ENCODE results near the gene POLR3H. TPM values are rescaled to one million over a fixed set of nuclear protein-coding genes. Genes with fewer than 3 reads are reported as not detected.

The POLR3H gene
- total and polyA plus RNA-seq, 2 donors (not counting 1 experiment from before 2014, with no cell fraction given), result 12.4 to 32.1 TPM

GRCh38 chr22:41517172-41518047 lies 26.9 kb downstream of the POLR3H start:
- Histone ChIP-seq H4K20me1 (ENCODE audit: control insufficient read depth, insufficient read depth, low read length, poor library complexity, severe bottlenecking) (peaks cover 2% of the 10 kb centered on the region), H3K79me2 (ENCODE audit: control insufficient read depth, insufficient read depth, low read length) (peaks cover 15% of the 10 kb centered on the region), H3K9me3 (ENCODE audit: control extremely low read depth in 1 of 3, control insufficient read depth in 2 of 3, insufficient read depth in 1 of 3, low read length in 2 of 3) (no peaks in the 10 kb centered on the region), H3K27me3 (replicated peaks in 1 of 4; ENCODE audit: control extremely low read depth in 1 of 4, control insufficient read depth in 3 of 4, insufficient read depth in 4 of 4, low read length in 3 of 4) (no peaks in the 10 kb centered on the region), H3K4me1 (ENCODE audit: control insufficient read depth in 2 of 2, insufficient read depth in 2 of 2, low read length in 2 of 2) (no peaks in the 10 kb centered on the region), H3K4me3 (ENCODE audit: control extremely low read depth in 1 of 5, extremely low read depth in 1 of 5, insufficient read depth in 1 of 5, low read depth in 2 of 5, low read length in 4 of 5) (no peak overlapping the region), H3K27ac (ENCODE audit: low read length in 2 of 2) (no peak overlapping the region), H3K9ac (ENCODE audit: low read length) (no peak overlapping the region), H2AFZ (ENCODE audit: insufficient read depth, low read depth, low read length, poor library complexity, severe bottlenecking) (no peak overlapping the region), H3K4me2 (replicated peaks; ENCODE audit: low read depth, low read length, poor library complexity, severe bottlenecking) (no peak overlapping the region), H3K36me3 (replicated peaks in 1 of 2; ENCODE audit: control extremely low read depth in 1 of 2, control insufficient read depth in 1 of 2, extremely low read depth in 1 of 2, insufficient read depth in 2 of 2, low read length in 1 of 2) (peaks cover 6 to 72% of the 10 kb centered on the region in 2 experiments)
- Mint-ChIP-seq H3K4me1 (no peaks in the 10 kb centered on the region), H3K27ac (peak overlapping the region; percentile 37), H3K4me3 (no peak overlapping the region), H3K27me3 (no peaks in the 10 kb centered on the region), H3K9me3 (ENCODE audit: insufficient read depth) (no peaks in the 10 kb centered on the region)
- ATAC-seq (ENCODE audit: low read depth) (no peak), DNase-seq (peak; percentile 60)
- TF ChIP-seq CTCF (IDR thresholded peaks at IDR 0.05) (peak; percentile 71), EZH2 (IDR thresholded peaks at IDR 0.05; ENCODE audit: borderline replicate concordance, insufficient read depth, low read depth, low read length, poor library complexity, severe bottlenecking) (no peak)
- intact Hi-C loops (cut with micrococcal nuclease), result loop anchor here (1.0 kb wide), 1 partner anchor 114 kb away; no protein-coding TSS in a partner anchor
- POLR2A ChIA-PET, result interaction anchor here (0.6 to 1.5 kb wide), 4 partner anchors 20 to 112 kb away, joined by 3 to 4 read pairs (median 4); partner anchors contain the start of gene TOB2
- CTCF ChIA-PET, result interaction anchor here (0.5 to 6.4 kb wide), 26 partner anchors 8 to 304 kb away, joined by 3 to 177 read pairs (median 4); partner anchors contain the start of genes ACO2 and POLR3H
- 78% methylated on average over 18 of the region's 22 CpGs for WGBS (ENCODE audit: insufficient coverage)

GRCh38 chr22:41516462-41516861 lies 27.8 kb downstream of the POLR3H start:
- WGBS (ENCODE audit: insufficient coverage), result 94% methylated on average over 7 of the region's 8 CpGs
- no peaks in the 10 kb centered on the region for H3K4me1 ChIP-seq (ENCODE audit: control insufficient read depth in 2 of 2, insufficient read depth in 2 of 2, low read length in 2 of 2)
- peaks cover 8% of the 10 kb centered on the region for H4K20me1 ChIP-seq (ENCODE audit: control insufficient read depth, insufficient read depth, low read length, poor library complexity, severe bottlenecking)
- no peak overlapping the region for H3K4me3 ChIP-seq (ENCODE audit: control extremely low read depth in 1 of 5, extremely low read depth in 1 of 5, insufficient read depth in 1 of 5, low read depth in 2 of 5, low read length in 4 of 5)
- DNase-seq, result no peak
- POLR2A ChIA-PET, result interaction anchor here (0.5 to 0.6 kb wide), 2 partner anchors 19 to 111 kb away, joined by 4 read pairs; no protein-coding TSS in a partner anchor
- TF ChIP-seq EZH2 (IDR thresholded peaks at IDR 0.05; ENCODE audit: borderline replicate concordance, insufficient read depth, low read depth, low read length, poor library complexity, severe bottlenecking), result no peak
- no peak for TF ChIP-seq CTCF (IDR thresholded peaks at IDR 0.05)
- H2AFZ ChIP-seq (ENCODE audit: insufficient read depth, low read depth, low read length, poor library complexity, severe bottlenecking), result no peak overlapping the region
- intact Hi-C loops (cut with micrococcal nuclease), result no loop called here
- H3K27ac Mint-ChIP-seq, result no peak overlapping the region
- H3K9ac ChIP-seq (ENCODE audit: low read length), result no peak overlapping the region
- no peaks in the 10 kb centered on the region for H3K9me3 Mint-ChIP-seq (ENCODE audit: insufficient read depth)
- H3K9me3 ChIP-seq (ENCODE audit: control extremely low read depth in 1 of 3, control insufficient read depth in 2 of 3, insufficient read depth in 1 of 3, low read length in 2 of 3), result no peaks in the 10 kb centered on the region
- ATAC-seq (ENCODE audit: low read depth), result no peak
- no peak overlapping the region for H3K4me2 ChIP-seq (replicated peaks; ENCODE audit: low read depth, low read length, poor library complexity, severe bottlenecking)
- H3K27me3 Mint-ChIP-seq, result no peaks in the 10 kb centered on the region
- CTCF ChIA-PET, result interaction anchor here (1.1 to 6.4 kb wide), 9 partner anchors 11 to 154 kb away, joined by 4 to 177 read pairs (median 12); no protein-coding TSS in a partner anchor
- peaks cover 11 to 81% of the 10 kb centered on the region in 2 experiments for H3K36me3 ChIP-seq (replicated peaks in 1 of 2; ENCODE audit: control extremely low read depth in 1 of 2, control insufficient read depth in 1 of 2, extremely low read depth in 1 of 2, insufficient read depth in 2 of 2, low read length in 1 of 2)
- H3K4me1 Mint-ChIP-seq, result no peaks in the 10 kb centered on the region
- peaks cover 22% of the 10 kb centered on the region for H3K79me2 ChIP-seq (ENCODE audit: control insufficient read depth, insufficient read depth, low read length)
- no peaks in the 10 kb centered on the region for H3K27me3 ChIP-seq (replicated peaks in 1 of 4; ENCODE audit: control extremely low read depth in 1 of 4, control insufficient read depth in 3 of 4, insufficient read depth in 4 of 4, low read length in 3 of 4)
- H3K27ac ChIP-seq (ENCODE audit: low read length in 2 of 2), result no peak overlapping the region
- no peak overlapping the region for H3K4me3 Mint-ChIP-seq

Measured in B cell (primary cell).